Testis (tissue), 2 donors: ENCODE results near the gene SLC25A45.

Experiments used
- POLR2A ChIP-seq: fragments of 450-650 bp; IDR thresholded peaks from one replicate; pipeline ENCODE4 v1.6.1; 2017; ENCODE audit warnings: antibody characterized with exemption, mild to moderate bottlenecking, moderate library complexity
- TF ChIP-seq, protein P1 (sequence below), 3 experiments: fragments of 450-650 bp in 2 of 3; fragments of 200-600 bp in 1 of 3; sonication (generic) in 1 of 3; IDR thresholded peaks; one replicate each; pipeline ENCODE4 v1.5.1; 2016 to 2019; ENCODE audit warnings: antibody characterized with exemption in 3 of 3, mild to moderate bottlenecking in 2 of 3, moderate library complexity in 1 of 3

DNA sequence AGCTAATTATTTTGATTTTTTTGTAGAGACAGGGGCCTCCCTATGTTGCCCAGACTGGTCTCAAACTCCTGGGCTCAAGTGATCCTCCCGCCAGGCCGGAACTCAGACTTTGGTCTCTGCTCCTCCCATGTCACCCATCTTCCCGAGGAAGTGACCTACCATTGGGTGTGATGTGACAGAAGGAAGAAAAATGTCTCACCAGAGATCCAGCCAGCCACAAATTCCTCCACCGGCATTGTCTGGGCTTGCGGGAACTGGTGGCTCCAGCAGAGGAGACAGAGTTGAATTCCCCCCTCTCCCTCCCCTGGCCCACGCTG is 772 bp downstream of the SLC25A45 start:
- TF ChIP-seq, protein P1, sequence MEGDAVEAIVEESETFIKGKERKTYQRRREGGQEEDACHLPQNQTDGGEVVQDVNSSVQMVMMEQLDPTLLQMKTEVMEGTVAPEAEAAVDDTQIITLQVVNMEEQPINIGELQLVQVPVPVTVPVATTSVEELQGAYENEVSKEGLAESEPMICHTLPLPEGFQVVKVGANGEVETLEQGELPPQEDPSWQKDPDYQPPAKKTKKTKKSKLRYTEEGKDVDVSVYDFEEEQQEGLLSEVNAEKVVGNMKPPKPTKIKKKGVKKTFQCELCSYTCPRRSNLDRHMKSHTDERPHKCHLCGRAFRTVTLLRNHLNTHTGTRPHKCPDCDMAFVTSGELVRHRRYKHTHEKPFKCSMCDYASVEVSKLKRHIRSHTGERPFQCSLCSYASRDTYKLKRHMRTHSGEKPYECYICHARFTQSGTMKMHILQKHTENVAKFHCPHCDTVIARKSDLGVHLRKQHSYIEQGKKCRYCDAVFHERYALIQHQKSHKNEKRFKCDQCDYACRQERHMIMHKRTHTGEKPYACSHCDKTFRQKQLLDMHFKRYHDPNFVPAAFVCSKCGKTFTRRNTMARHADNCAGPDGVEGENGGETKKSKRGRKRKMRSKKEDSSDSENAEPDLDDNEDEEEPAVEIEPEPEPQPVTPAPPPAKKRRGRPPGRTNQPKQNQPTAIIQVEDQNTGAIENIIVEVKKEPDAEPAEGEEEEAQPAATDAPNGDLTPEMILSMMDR (IDR thresholded peaks at IDR 0.05), result no peak
- no peak for TF ChIP-seq POLR2A
